Astrocyte (in vitro differentiated cells and primary cell): ENCODE results near the gene ACOT2.

Experiments used
- CTCF ChIP-seq: IDR thresholded peaks from 2 replicates; pipeline ENCODE4 v1.5.1; 2011; ENCODE audit warnings: low read depth, mild to moderate bottlenecking, inconsistent platforms, low read length, moderate library complexity; ENCODE audit not compliant: insufficient read depth
- EZH2 ChIP-seq: IDR thresholded peaks from 2 replicates; pipeline ENCODE4 v1.6.1; 2012; ENCODE audit warnings: mild to moderate bottlenecking, low read length, inconsistent platforms; ENCODE audit not compliant: insufficient read depth

- TF ChIP-seq CTCF = no peak
- no peak for TF ChIP-seq EZH2
Observed at GRCh38 chr14:73591690-73592449, 22.9 kb downstream of the ACOT2 start, which contains the start of gene ACOT4.
